Measurements from ENCODE around the gene OR2AG1.

- no peak for TF ChIP-seq CTCF (IDR thresholded peaks at IDR 0.05)
- TF ChIP-seq ZFX (IDR thresholded peaks at IDR 0.05; ENCODE audit: borderline replicate concordance): no peak
These were observed 10.6 kb upstream of the OR2AG1 start, which contains the start of gene OR2AG2 for GRCh38 chr11:6771926-6772893.
